HCT116 (cell line): ENCODE data around the gene MRM1. TPM values are rescaled to one million over a fixed set of nuclear protein-coding genes. Genes with fewer than 3 reads are reported as not detected.

Source experiments
- ATAC-seq: fragments of 200-7000 bp; cut with Tn5 transposase; 2 replicates; pipeline ENCODE4 v1.9.1; 2020; ENCODE audit warnings: mild to moderate bottlenecking, moderate library complexity
- BruUV-seq: library from RNA; stranded (reverse); fragments of 400-500 nt; replicated peaks from 2 replicates; lab custom pipeline; 2021; lab: Mats Ljungman, UMichigan
- CTCF ChIA-PET: fragments of 300-600 bp; sonication (Branson Sonifier 250); formaldehyde crosslinking; loops from one replicate; lab custom pipeline; 2021; ENCODE audit warnings: antibody characterized with exemption; lab: Charles Lee
- POLR2A ChIA-PET: fragments of 300-600, 350-600 bp; sonication (Branson Sonifier 250); formaldehyde crosslinking; loops from one replicate; lab custom pipeline; 2021; ENCODE audit warnings: antibody characterized with exemption; lab: Charles Lee
- RAD21 ChIA-PET, 2 experiments: fragments of 300-600 bp; sonication (Branson Sonifier 250); formaldehyde crosslinking; loops; one replicate each; lab custom pipeline; 2023; ENCODE audit warnings: low total read pairs in 2 of 2; ENCODE audit not compliant: uncharacterized antibody in 2 of 2, unreplicated experiment in 2 of 2, low non-redundant PET in 1 of 2; lab: Charles Lee
- DNase-seq: peaks from one replicate; pipeline ENCODE4 v3.0.0-alpha.2; 2010; ENCODE audit warnings: low read depth, low spot score
- H2AFZ ChIP-seq: fragments of 200-600 bp; shearing (Covaris generic), sonication (generic); 2 replicates; pipeline ENCODE4 v1.6.1; 2017; ENCODE audit warnings: low read depth, mixed run types, mixed read lengths, antibody characterized with exemption, low read length; ENCODE audit not compliant: poor library complexity, severe bottlenecking
- H3K27ac ChIP-seq: 2 replicates; pipeline ENCODE4 v1.5.1; 2012; ENCODE audit warnings: low read depth, low read length
- H3K27me3 ChIP-seq: fragments of 200-600 bp; sonication (generic); 2 replicates; pipeline ENCODE4 v1.6.1; 2016; ENCODE audit warnings: mixed run types, low read length, mixed read lengths; ENCODE audit not compliant: insufficient read depth
- H3K36me3 ChIP-seq, 2 experiments: fragments of 200-500 bp in 1 of 2; fragments of 200-600 bp in 1 of 2; sonication (Bioruptor generic) in 1 of 2; sonication (generic) in 1 of 2; 2 replicates each; pipeline versions ENCODE4 v1.5.1 to v1.6.1; 2014 to 2016; ENCODE audit warnings: low read length in 2 of 2, inconsistent platforms in 1 of 2, mixed read lengths in 1 of 2, mixed run types in 1 of 2; ENCODE audit not compliant: insufficient read depth in 2 of 2, control insufficient read depth in 1 of 2
- H3K4me1 ChIP-seq, 2 experiments: fragments of 200-600 bp in 1 of 2; sonication (generic) in 1 of 2; 2 replicates each; pipeline versions ENCODE4 v1.5.1 to v1.6.1; 2012 to 2017; ENCODE audit warnings: low read length in 2 of 2, inconsistent platforms in 1 of 2, mild to moderate bottlenecking in 1 of 2, mixed read lengths in 1 of 2, mixed run types in 1 of 2, moderate library complexity in 1 of 2; ENCODE audit not compliant: insufficient read depth in 2 of 2, control insufficient read depth in 1 of 2
- H3K4me2 ChIP-seq: fragments of 200-600 bp; sonication (generic); 2 replicates; pipeline ENCODE4 v1.6.1; 2017; ENCODE audit warnings: mixed run types, low read length, mixed read lengths
- H3K4me3 ChIP-seq, 2 experiments: fragments of 200-600 bp in 1 of 2; sonication (generic) in 1 of 2; replicated peaks in 1 of 2; 2 replicates each; pipeline ENCODE4 v1.5.1; 2011 to 2016; ENCODE audit warnings: low read length in 2 of 2, control low read depth in 1 of 2, low read depth in 1 of 2, mild to moderate bottlenecking in 1 of 2, mixed read lengths in 1 of 2, mixed run types in 1 of 2
- H3K79me2 ChIP-seq: fragments of 200-600 bp; sonication (generic); 2 replicates; pipeline ENCODE4 v1.6.1; 2017; ENCODE audit warnings: mild to moderate bottlenecking, mixed run types, low read length, moderate library complexity, mixed read lengths; ENCODE audit not compliant: insufficient read depth
- H3K9ac ChIP-seq: fragments of 200-600 bp; sonication (generic); 2 replicates; pipeline ENCODE4 v1.6.1; 2016; ENCODE audit warnings: low read length, mixed read lengths
- H3K9me2 ChIP-seq: fragments of 200-600 bp; sonication (generic), shearing (Covaris generic); 2 replicates; pipeline ENCODE4 v1.6.1; 2017; ENCODE audit warnings: mixed run types, mild to moderate bottlenecking, moderate library complexity; ENCODE audit not compliant: insufficient read depth
- H3K9me3 ChIP-seq, 2 experiments: fragments of 200-500 bp in 1 of 2; fragments of 200-600 bp in 1 of 2; sonication (Bioruptor generic) in 1 of 2; sonication (generic) in 1 of 2; 2 replicates each; pipeline ENCODE4 v1.6.1; 2014 to 2017; ENCODE audit warnings: low read length in 2 of 2, mixed read lengths in 2 of 2, inconsistent platforms in 1 of 2, low read depth in 1 of 2, mild to moderate bottlenecking in 1 of 2, mixed run types in 1 of 2, moderate library complexity in 1 of 2; ENCODE audit not compliant: control insufficient read depth in 1 of 2, insufficient read depth in 1 of 2
- H4K20me1 ChIP-seq: fragments of 200-600 bp; sonication (generic), shearing (Covaris generic); 2 replicates; pipeline ENCODE4 v1.6.1; 2017; ENCODE audit warnings: mixed run types, mild to moderate bottlenecking, moderate library complexity; ENCODE audit not compliant: insufficient read depth
- CBX3 ChIP-seq: IDR thresholded peaks from 2 replicates; pipeline ENCODE4 v1.6.1; 2012; ENCODE audit warnings: low read depth
- CEBPB ChIP-seq: IDR thresholded peaks from 2 replicates; pipeline ENCODE4 v1.6.1; 2012; ENCODE audit warnings: low read depth
- CTCF ChIP-seq, 3 experiments: fragments of 200-600 bp in 1 of 3; sonication (generic) in 1 of 3; IDR thresholded peaks in 2 of 3; conservative IDR thresholded peaks in 1 of 3; 2 replicates each; pipeline ENCODE4 v1.5.1; 2012 to 2017; ENCODE audit warnings: low read depth in 2 of 3, low read length in 2 of 3, antibody characterized with exemption in 1 of 3, borderline replicate concordance in 1 of 3, control low read depth in 1 of 3, mild to moderate bottlenecking in 1 of 3, mixed read lengths in 1 of 3, mixed run types in 1 of 3, moderate library complexity in 1 of 3; ENCODE audit not compliant: insufficient read depth in 1 of 3
- EGR1 ChIP-seq: IDR thresholded peaks from 2 replicates; pipeline ENCODE4 v1.6.1; 2012; ENCODE audit warnings: low read depth
- EZH2 ChIP-seq: fragments of 200-600 bp; sonication (generic); IDR thresholded peaks from 2 replicates; pipeline ENCODE4 v1.6.1; 2017; ENCODE audit warnings: antibody characterized with exemption, mixed run types
- EZH2phosphoT487 ChIP-seq: fragments of 200-600 bp; IDR thresholded peaks from 2 replicates; pipeline ENCODE4 v1.6.1; 2018; ENCODE audit warnings: antibody characterized with exemption, borderline replicate concordance
- FOSL1 ChIP-seq: IDR thresholded peaks from 2 replicates; pipeline ENCODE4 v1.6.1; 2012; ENCODE audit warnings: low read depth
- JUND ChIP-seq: IDR thresholded peaks from 2 replicates; pipeline ENCODE4 v1.6.1; 2012
- MAX ChIP-seq: IDR thresholded peaks from 2 replicates; pipeline ENCODE4 v1.6.1; 2012
- POLR2AphosphoS5 ChIP-seq: IDR thresholded peaks from 2 replicates; pipeline ENCODE4 v1.6.1; 2011; ENCODE audit warnings: mild to moderate bottlenecking, low read depth, low read length, moderate library complexity
- RAD21 ChIP-seq: IDR thresholded peaks from 2 replicates; pipeline ENCODE4 v1.6.1; 2012; ENCODE audit warnings: low read depth, mild to moderate bottlenecking
- REST ChIP-seq: IDR thresholded peaks from 2 replicates; pipeline ENCODE4 v1.6.1; 2012; ENCODE audit warnings: low read depth
- SP1 ChIP-seq: IDR thresholded peaks from 2 replicates; pipeline ENCODE4 v1.6.1; 2012; ENCODE audit warnings: low read depth
- SRF ChIP-seq: IDR thresholded peaks from 2 replicates; pipeline ENCODE4 v1.6.1; 2012; ENCODE audit warnings: low read depth
- TCF7L2 ChIP-seq: IDR thresholded peaks from 2 replicates; pipeline ENCODE4 v1.7.0; 2011; ENCODE audit warnings: borderline replicate concordance, inconsistent platforms; ENCODE audit not compliant: insufficient read depth, insufficient read length; ENCODE audit errors: extremely low read depth
- intact Hi-C: fragments of 100-400 bp; cut with micrococcal nuclease; formaldehyde crosslinking; loops from 2 replicates; pipeline ENCODE4 v1.10.0; 2022
- total RNA-seq: library from RNA; stranded (reverse); gene quantifications from one replicate; pipeline ENCODE4 v1.2.1, GENCODE V29; 2021; ENCODE audit not compliant: unreplicated experiment

MRM1 gene
- total RNA-seq, 1 experiment from 2014 or later, result 14.5 TPM

GRCh38 chr17:36592716-36593321 is 8.6 kb upstream of the MRM1 start (continued):
- TF ChIP-seq REST (no peak), JUND (no peak), MAX (no peak), EGR1 (no peak), SRF (no peak), FOSL1 (no peak)

- Histone ChIP-seq H3K9me3 (no peaks in the 10 kb centered on the region), H3K79me2 (peaks cover 28% of the 10 kb centered on the region), H3K36me3 (peaks cover 0 to 10% of the 10 kb centered on the region in 2 experiments; a peak in 1 of 4 replicates), H3K27ac (no peak overlapping the region), H2AFZ (no peak overlapping the region), H3K9me2 (no peaks in the 10 kb centered on the region), H4K20me1 (no peaks in the 10 kb centered on the region), H3K4me1 (peaks cover 6 to 23% of the 10 kb centered on the region in 2 experiments), H3K4me2 (peak overlapping the region; percentile 93; the same call in 1 of the 2 replicates), H3K9ac (no peak overlapping the region), H3K27me3 (no peaks in the 10 kb centered on the region), H3K4me3 (no peak overlapping the region)
- DNase-seq (no peak), ATAC-seq (no peak)
- CTCF ChIA-PET, result interaction anchor here (3.4 kb wide), 1 partner anchor 8 kb away, joined by 20 read pairs; the partner anchor contains the start of gene MRM1
- BruUV-seq, result TSS peak; percentile 42
- POLR2A ChIA-PET, result interaction anchor here (1.6 kb wide), 1 partner anchor 8 kb away, joined by 5 read pairs; the partner anchor contains the start of gene MRM1
- intact Hi-C loops, result no loop called here
- RAD21 ChIA-PET, result no interaction called here
- TF ChIP-seq FOSL1, result no peak
- TF ChIP-seq EZH2, result no peak
- no peak for TF ChIP-seq RAD21
- no peak for TF ChIP-seq SP1
- TF ChIP-seq EGR1, result no peak
- no peak for TF ChIP-seq CTCF (IDR thresholded peaks at IDR 0.05 in 2 of 3, conservative IDR thresholded peaks at IDR 0.05 in 1 of 3; ENCODE audit: borderline replicate concordance in 1 of 3, insufficient read depth in 1 of 3, low read depth in 2 of 3, low read length in 2 of 3)
- TF ChIP-seq TCF7L2, result no peak
- TF ChIP-seq CEBPB, result no peak
- no peak for TF ChIP-seq EZH2phosphoT487
- no peak for TF ChIP-seq POLR2AphosphoS5
- TF ChIP-seq CBX3, result no peak
Observed at GRCh38 chr17:36593656-36594316, 7.6 kb upstream of the MRM1 start.
